Measurements from ENCODE around the gene SELENOM.

The SELENOM gene

DNA sequence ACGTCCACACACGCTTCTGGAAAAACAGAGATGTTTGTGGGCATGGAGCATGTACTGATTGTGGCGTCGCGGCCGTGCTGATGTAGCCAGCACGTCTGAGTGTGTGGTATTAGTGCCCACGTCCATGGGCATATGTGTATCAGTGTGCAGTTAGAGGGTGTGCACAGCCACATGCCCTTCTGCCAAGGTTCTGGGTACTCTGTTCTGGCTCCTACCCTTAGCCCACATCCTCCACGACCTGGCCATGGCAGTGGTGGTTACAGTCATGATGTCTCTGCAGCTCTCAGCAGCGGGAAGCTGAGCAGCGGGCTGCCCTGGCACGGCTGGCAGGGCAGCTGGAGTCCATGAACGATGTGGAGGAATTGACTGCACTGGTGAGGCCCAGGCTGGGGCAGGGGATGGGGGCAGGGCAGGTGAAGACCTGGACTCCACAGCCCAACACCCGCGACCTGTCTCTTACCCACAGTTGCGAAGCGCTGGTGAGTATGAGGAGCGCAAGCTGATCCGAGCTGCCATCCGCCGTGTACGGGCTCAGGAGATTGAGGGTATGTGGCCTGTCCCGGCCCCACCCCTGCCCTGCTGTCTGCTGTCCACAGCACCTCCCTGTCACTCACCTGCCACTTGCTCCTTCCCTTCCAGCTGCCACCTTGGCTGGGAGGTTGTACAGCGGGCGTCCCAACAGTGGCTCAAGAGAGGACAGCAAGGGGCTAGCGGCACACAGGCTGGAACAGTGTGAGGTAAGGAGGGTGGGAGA, 19.0 kb downstream of the SELENOM start:
- Histone ChIP-seq H3K36me3 (ENCODE audit: control insufficient read depth in 1 of 2, insufficient read depth in 2 of 2, low read length in 2 of 2) (peaks cover 44 to 47% of the 10 kb centered on the region in 2 donors), H3K27me3 (ENCODE audit: low read depth, low read length) (no peaks in the 10 kb centered on the region), H3K4me3 (ENCODE audit: low read depth in 1 of 2, low read length in 2 of 2) (peak overlapping the region in 1 of 2 donors; percentile 77), H3K27ac (ENCODE audit: low read length) (no peak overlapping the region), H3K4me1 (ENCODE audit: control insufficient read depth in 1 of 2, insufficient read depth in 2 of 2, low read length in 2 of 2) (peaks cover 14 to 60% of the 10 kb centered on the region in 2 donors), H3K9me3 (ENCODE audit: control insufficient read depth in 1 of 2, low read length in 2 of 2) (no peaks in the 10 kb centered on the region)

- Histone ChIP-seq H3K4me3 (ENCODE audit: low read depth in 1 of 2, low read length in 2 of 2) (peak overlapping the region in 1 of 2 donors; percentile 77), H3K9me3 (ENCODE audit: control insufficient read depth in 1 of 2, low read length in 2 of 2) (no peaks in the 10 kb centered on the region), H3K27me3 (ENCODE audit: low read depth, low read length) (no peaks in the 10 kb centered on the region), H3K36me3 (ENCODE audit: control insufficient read depth in 1 of 2, insufficient read depth in 2 of 2, low read length in 2 of 2) (peaks cover 42% of the 10 kb centered on the region in 2 donors), H3K4me1 (ENCODE audit: control insufficient read depth in 1 of 2, insufficient read depth in 2 of 2, low read length in 2 of 2) (peaks cover 18 to 60% of the 10 kb centered on the region in 2 donors), H3K27ac (ENCODE audit: low read length) (peak overlapping the region; percentile 88)
These were observed 19.6 kb downstream of the SELENOM start for GRCh38 chr22:31087744-31088215.

GRCh38 chr22:31086703-31087330, 20.6 kb downstream of the SELENOM start:
- Histone ChIP-seq H3K27me3 (ENCODE audit: low read depth, low read length) (no peaks in the 10 kb centered on the region), H3K4me1 (ENCODE audit: control insufficient read depth in 1 of 2, insufficient read depth in 2 of 2, low read length in 2 of 2) (peaks cover 24 to 65% of the 10 kb centered on the region in 2 donors), H3K27ac (ENCODE audit: low read length) (peak overlapping the region; percentile 88), H3K4me3 (ENCODE audit: low read depth in 1 of 2, low read length in 2 of 2) (peak overlapping the region in 1 of 2 donors; percentile 77), H3K36me3 (ENCODE audit: control insufficient read depth in 1 of 2, insufficient read depth in 2 of 2, low read length in 2 of 2) (peaks cover 33 to 34% of the 10 kb centered on the region in 2 donors), H3K9me3 (ENCODE audit: control insufficient read depth in 1 of 2, low read length in 2 of 2) (no peaks in the 10 kb centered on the region)

DNA sequence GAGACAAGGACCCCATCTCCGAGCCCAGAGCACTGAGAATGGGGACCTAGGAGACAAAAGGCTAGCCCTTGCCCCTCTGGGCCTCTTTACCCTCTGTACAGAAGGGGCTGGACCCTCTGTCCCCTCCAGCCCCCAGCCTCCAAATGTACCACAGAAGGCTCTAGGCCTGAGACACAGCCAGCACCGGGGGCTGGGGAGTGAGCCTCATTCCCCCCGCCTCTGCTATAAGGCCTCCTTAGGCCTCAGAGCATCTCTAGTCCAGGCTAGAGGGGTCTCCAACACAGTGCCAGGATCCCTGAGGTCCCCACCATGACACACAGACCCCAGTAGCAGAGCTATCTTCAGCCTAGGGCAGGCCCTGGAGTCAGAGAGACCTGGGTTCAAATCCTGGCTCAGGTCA, 21.4 kb downstream of the SELENOM start:
- Histone ChIP-seq H3K4me1 (ENCODE audit: control insufficient read depth in 1 of 2, insufficient read depth in 2 of 2, low read length in 2 of 2) (peaks cover 24 to 65% of the 10 kb centered on the region in 2 donors), H3K9me3 (ENCODE audit: control insufficient read depth in 1 of 2, low read length in 2 of 2) (no peaks in the 10 kb centered on the region), H3K27me3 (ENCODE audit: low read depth, low read length) (no peaks in the 10 kb centered on the region), H3K27ac (ENCODE audit: low read length) (peak overlapping the region; percentile 88), H3K36me3 (ENCODE audit: control insufficient read depth in 1 of 2, insufficient read depth in 2 of 2, low read length in 2 of 2) (peaks cover 25 to 28% of the 10 kb centered on the region in 2 donors), H3K4me3 (ENCODE audit: low read depth in 1 of 2, low read length in 2 of 2) (peak overlapping the region; percentile 76 to 98)

- peaks cover 24 to 28% of the 10 kb centered on the region in 2 donors for H3K36me3 ChIP-seq (ENCODE audit: control insufficient read depth in 1 of 2, insufficient read depth in 2 of 2, low read length in 2 of 2)
- peak overlapping the region; percentile 88 for H3K27ac ChIP-seq (ENCODE audit: low read length)
- no peaks in the 10 kb centered on the region for H3K9me3 ChIP-seq (ENCODE audit: control insufficient read depth in 1 of 2, low read length in 2 of 2)
- H3K27me3 ChIP-seq (ENCODE audit: low read depth, low read length): no peaks in the 10 kb centered on the region
- H3K4me3 ChIP-seq (ENCODE audit: low read depth in 1 of 2, low read length in 2 of 2): peak overlapping the region; percentile 76 to 98
- H3K4me1 ChIP-seq (ENCODE audit: control insufficient read depth in 1 of 2, insufficient read depth in 2 of 2, low read length in 2 of 2): peaks cover 24 to 69% of the 10 kb centered on the region in 2 donors
These were observed 21.9 kb downstream of the SELENOM start for GRCh38 chr22:31085493-31085824.

- peaks cover 24 to 28% of the 10 kb centered on the region in 2 donors for H3K36me3 ChIP-seq (ENCODE audit: control insufficient read depth in 1 of 2, insufficient read depth in 2 of 2, low read length in 2 of 2)
- H3K27me3 ChIP-seq (ENCODE audit: low read depth, low read length): no peaks in the 10 kb centered on the region
- peaks cover 29 to 73% of the 10 kb centered on the region in 2 donors for H3K4me1 ChIP-seq (ENCODE audit: control insufficient read depth in 1 of 2, insufficient read depth in 2 of 2, low read length in 2 of 2)
- H3K9me3 ChIP-seq (ENCODE audit: control insufficient read depth in 1 of 2, low read length in 2 of 2): no peaks in the 10 kb centered on the region
- peak overlapping the region; percentile 97 for H3K27ac ChIP-seq (ENCODE audit: low read length)
- peak overlapping the region; percentile 76 to 98 for H3K4me3 ChIP-seq (ENCODE audit: low read depth in 1 of 2, low read length in 2 of 2)
These were observed 22.4 kb downstream of the SELENOM start for GRCh38 chr22:31084811-31085492.

DNA sequence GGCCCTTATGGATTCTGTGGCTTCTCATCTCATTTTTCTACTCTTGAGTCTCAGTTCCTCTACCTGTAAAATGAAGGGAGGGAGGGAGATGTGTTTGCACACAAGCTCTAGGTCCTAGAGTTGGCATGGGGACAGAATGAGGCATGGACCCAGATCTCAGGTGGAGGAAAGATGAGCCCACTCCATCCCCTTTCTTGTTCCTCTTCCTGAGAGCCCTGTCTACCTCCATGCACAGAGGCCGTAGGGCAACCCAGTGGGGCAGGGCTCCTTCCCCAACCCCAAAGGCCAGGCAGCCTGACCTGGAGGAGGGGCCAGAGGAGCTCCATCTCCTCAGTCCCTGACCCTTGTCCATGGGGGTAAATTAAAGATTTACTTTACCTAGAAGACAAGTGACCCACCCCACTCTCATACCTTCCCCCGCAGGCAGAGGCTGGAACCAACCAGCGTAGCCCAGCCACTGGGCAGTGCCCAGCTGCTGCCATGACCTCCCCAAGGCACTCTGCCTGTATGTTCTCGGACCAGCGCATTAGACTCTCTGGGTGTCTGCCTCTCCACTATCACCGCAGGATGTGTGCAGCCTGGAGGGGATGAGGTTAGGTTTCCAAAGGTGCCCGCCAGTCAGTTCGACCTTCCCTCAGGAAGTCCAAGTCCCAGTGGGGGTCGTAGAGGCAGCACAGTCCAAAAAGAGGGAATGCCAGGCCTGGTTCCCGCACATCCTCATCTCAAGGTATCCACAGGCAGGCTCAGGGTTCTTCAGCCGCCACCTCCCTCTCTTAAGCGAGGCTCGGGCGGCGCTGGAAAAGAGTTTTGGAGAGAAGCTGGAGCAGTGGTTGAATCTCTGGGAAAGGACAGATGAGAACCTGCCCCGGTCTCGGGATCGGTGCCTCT, 23.2 kb downstream of the SELENOM start:
- H3K27me3 ChIP-seq (ENCODE audit: low read depth, low read length): no peaks in the 10 kb centered on the region
- peaks cover 29 to 70% of the 10 kb centered on the region in 2 donors for H3K4me1 ChIP-seq (ENCODE audit: control insufficient read depth in 1 of 2, insufficient read depth in 2 of 2, low read length in 2 of 2)
- H3K27ac ChIP-seq (ENCODE audit: low read length): peak overlapping the region; percentile 97
- peak overlapping the region; percentile 76 to 98 for H3K4me3 ChIP-seq (ENCODE audit: low read depth in 1 of 2, low read length in 2 of 2)
- H3K36me3 ChIP-seq (ENCODE audit: control insufficient read depth in 1 of 2, insufficient read depth in 2 of 2, low read length in 2 of 2): peaks cover 20 to 24% of the 10 kb centered on the region in 2 donors
- H3K9me3 ChIP-seq (ENCODE audit: control insufficient read depth in 1 of 2, low read length in 2 of 2): no peaks in the 10 kb centered on the region

DNA sequence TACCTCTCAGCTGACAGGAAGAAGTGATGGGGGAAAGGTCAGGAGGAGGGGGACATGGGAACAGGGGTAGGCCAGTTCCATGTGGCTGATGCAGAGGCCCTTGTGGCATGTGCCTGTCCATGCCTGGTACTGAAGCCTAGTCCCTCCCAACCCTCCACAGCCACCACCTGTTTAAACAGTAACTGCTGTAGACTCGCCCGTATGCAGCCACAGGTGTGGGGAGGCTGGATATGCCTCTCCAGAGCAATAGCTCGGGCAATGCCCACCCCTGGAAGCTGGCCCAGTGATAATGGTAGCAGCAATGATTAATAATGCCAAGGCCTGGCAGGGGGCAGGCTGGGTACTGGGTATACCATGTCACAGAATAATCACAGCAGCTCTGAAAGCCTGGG, 24.0 kb downstream of the SELENOM start:
- Histone ChIP-seq H3K36me3 (ENCODE audit: control insufficient read depth in 1 of 2, insufficient read depth in 2 of 2, low read length in 2 of 2) (peaks cover 15 to 19% of the 10 kb centered on the region in 2 donors), H3K4me1 (ENCODE audit: control insufficient read depth in 1 of 2, insufficient read depth in 2 of 2, low read length in 2 of 2) (peaks cover 29 to 63% of the 10 kb centered on the region in 2 donors), H3K4me3 (ENCODE audit: low read depth in 1 of 2, low read length in 2 of 2) (peak overlapping the region; percentile 76 to 98), H3K9me3 (ENCODE audit: control insufficient read depth in 1 of 2, low read length in 2 of 2) (no peaks in the 10 kb centered on the region), H3K27me3 (ENCODE audit: low read depth, low read length) (no peaks in the 10 kb centered on the region), H3K27ac (ENCODE audit: low read length) (peak overlapping the region; percentile 97)

GRCh38 chr22:31082606-31083376, 24.6 kb downstream of the SELENOM start:
- Histone ChIP-seq H3K9me3 (ENCODE audit: control insufficient read depth in 1 of 2, low read length in 2 of 2) (no peaks in the 10 kb centered on the region), H3K36me3 (ENCODE audit: control insufficient read depth in 1 of 2, insufficient read depth in 2 of 2, low read length in 2 of 2) (peaks cover 10 to 13% of the 10 kb centered on the region in 2 donors), H3K4me1 (ENCODE audit: control insufficient read depth in 1 of 2, insufficient read depth in 2 of 2, low read length in 2 of 2) (peaks cover 29 to 58% of the 10 kb centered on the region in 2 donors), H3K27me3 (ENCODE audit: low read depth, low read length) (no peaks in the 10 kb centered on the region), H3K27ac (ENCODE audit: low read length) (peak overlapping the region; percentile 97), H3K4me3 (ENCODE audit: low read depth in 1 of 2, low read length in 2 of 2) (peak overlapping the region; percentile 76 to 98)

DNA sequence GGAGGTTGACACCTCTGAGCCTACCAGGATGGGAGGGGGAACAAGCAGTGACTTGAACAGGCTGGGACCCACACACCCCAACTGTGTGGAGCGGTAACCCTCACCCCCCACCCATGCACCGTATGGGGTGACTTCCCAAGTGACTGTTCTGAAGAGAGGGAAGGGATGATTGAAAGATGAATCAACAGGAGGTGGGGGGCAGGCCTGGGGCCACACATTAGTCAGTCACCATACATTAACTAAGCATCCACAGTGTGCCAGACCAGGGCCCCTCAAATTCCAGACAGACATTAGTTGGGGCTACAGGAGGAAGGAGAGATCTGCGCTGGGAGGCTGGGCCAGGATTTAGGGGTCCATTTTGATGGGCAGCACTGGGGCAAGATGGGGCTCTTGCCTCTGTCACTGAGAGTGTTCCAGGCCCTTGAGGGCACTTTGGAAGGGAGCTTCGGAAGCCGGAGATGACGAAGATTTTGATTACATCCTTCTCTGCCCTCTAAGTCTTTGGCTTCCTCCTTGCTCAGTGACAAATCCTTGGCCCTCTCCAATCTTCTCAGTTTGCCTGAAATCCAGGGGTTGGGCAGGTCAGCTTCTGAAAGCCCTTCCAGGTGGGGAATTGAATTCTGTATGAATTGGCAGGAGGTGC, 25.3 kb downstream of the SELENOM start:
- H3K9me3 ChIP-seq (ENCODE audit: control insufficient read depth in 1 of 2, low read length in 2 of 2): no peaks in the 10 kb centered on the region
- peak overlapping the region; percentile 76 to 98 for H3K4me3 ChIP-seq (ENCODE audit: low read depth in 1 of 2, low read length in 2 of 2)
- H3K36me3 ChIP-seq (ENCODE audit: control insufficient read depth in 1 of 2, insufficient read depth in 2 of 2, low read length in 2 of 2): peaks cover 8 to 10% of the 10 kb centered on the region in 2 donors
- no peaks in the 10 kb centered on the region for H3K27me3 ChIP-seq (ENCODE audit: low read depth, low read length)
- H3K4me1 ChIP-seq (ENCODE audit: control insufficient read depth in 1 of 2, insufficient read depth in 2 of 2, low read length in 2 of 2): peaks cover 26 to 51% of the 10 kb centered on the region in 2 donors
- H3K27ac ChIP-seq (ENCODE audit: low read length): peak overlapping the region; percentile 97
